Cortex of kidney (tissue), 1 donor: ENCODE measurements around the gene P2RX2.

Source experiments
- DNase-seq: peaks from one replicate; lab custom pipeline; 2025; lab: John Stamatoyannopoulos, UW

P2RX2 gene

DNA sequence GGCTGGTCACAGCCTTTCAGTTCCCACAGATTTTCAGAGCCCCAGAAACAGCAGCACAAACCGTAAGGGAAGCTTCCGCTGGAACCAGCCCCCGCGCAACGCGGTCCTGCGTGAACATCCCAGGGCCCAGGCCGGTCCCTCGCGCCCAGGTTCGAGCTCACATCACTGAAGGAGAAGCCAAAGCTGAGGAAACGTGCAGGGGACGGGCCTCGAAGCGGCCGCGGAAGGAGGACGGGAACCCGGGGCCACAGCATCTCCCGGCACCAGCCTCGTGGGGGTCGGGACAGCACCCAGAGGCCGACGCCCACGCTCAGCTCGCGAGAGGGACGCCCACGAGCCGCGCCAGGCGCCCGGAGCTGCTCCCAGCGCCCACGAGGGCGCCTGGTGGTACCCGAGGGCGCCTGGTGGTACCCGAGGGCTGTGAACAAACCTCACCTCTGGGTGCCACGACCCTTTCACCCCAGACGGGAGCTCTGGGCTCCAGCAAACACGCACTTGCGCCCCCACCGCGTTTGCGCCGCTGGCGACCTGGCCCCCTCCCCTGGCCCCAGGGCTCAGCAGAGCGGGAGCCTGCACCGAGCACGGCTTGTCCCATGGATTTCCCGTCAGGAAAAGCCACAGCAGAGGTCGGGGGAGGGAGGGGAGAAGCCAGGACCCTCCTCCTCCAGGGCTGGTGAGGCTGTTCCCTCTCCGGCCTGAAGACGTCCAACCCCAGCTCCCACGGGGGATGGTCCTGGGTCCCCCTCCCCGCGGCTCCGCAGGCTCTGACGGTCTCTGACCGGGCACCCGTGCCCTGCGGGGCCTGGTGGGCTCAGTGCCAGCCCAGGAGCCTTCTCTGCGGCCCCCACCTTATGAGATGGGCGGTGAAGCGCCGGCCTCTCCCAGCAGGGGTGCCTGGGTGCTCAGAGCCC, 15.1 kb upstream of the P2RX2 start:
- DNase-seq: no peak

DNA sequence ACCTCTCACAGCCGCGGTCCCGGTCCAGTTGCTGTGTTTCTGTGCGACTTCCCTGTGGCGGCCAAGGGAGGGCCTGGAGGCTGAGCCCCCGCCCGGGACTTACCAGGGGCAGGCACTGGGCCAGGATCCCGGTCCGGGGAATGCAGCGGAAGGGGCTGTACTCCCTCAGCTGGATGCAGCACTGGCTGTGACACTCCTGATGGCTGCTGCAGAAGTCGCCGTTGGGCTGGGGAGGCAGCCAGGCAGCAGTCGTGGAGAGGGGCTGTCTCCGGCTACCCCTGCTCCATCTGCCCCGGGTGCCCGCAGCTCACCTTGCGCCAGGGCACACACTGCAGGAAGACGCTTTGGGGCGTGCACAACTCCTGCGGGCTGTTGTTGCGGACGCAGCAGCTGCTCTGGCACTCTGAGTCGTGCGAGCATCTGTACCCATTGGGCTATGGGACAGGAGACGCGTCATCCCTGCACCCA, 14.4 kb upstream of the P2RX2 start:
- DNase-seq: no peak

DNA sequence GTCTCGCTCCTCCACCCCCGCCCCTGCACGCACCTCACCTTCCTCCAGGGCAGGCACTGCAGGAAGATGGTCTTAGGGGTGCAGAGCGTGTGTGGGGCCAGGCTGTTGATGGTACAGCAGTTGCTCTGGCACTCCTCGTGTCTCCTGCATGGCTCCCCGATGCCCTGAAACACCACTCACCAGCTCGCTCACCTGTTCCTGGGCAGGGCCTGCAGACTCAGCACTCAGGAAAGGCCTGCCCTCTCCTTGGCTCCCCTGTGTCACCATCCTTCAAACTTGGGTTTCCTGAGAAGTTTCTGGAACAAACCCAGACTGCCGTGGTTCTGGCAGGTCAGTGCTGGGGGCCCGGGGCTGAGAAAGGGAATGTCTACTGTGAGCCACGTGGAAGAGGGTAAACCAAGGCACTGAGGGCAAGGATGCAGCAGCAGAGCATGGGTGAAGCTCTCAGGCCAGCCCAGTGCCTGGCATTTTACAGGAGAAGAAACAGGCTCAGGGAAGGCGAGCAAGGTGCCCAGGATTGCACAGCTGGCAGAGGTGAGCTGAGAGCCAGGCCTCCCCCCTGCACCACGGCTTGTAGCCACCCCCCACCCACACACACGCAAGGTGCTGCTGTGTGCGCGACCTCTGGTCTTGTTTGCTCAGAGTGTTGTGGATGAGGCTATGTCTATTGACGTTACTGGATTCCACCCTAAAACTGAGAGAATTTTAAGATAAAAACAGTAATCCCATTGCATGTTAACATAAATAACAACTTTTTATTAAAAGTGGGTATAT, 13.7 kb upstream of the P2RX2 start:
- DNase-seq: no peak

DNA sequence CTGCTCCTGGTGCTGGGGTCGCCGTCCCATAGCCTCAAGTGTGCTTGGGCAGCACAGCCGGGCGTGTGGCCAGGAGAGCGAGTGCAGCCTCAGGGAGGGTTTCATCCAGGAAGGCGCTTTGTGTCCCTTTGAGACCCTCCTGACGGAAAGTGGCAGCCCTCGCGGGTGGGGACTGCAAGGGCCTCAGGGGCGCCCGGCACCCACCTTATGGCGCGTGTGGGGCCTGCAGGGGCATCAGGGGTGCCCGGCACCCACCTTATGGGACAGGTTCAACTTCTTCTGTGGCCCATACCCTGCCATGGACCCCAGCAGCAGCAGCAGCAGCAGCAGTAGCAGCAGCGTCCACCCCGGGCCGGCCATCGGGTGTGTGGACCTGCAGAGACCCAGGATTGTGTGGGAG, 12.7 kb upstream of the P2RX2 start:
- no peak for DNase-seq

DNA sequence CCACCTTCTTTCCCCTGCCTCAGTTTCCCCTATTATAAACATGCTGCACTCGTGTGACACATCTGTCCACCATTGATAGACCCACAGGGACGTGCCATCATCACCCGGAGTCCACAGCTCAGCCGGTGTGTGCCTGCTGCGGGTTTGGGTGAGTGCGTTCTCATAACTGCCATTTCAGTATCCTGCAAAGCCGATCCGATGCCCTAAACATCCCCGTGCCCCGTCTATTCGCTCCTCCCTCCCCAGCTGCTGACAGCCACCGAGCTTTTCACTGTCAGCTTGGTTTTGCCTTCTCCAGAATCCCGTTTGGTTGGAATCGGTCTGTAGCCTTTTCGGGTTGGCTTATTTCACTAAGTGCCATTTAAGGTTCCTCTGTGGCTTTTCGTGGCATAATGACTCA, 12.1 kb upstream of the P2RX2 start:
- DNase-seq: no peak

DNA sequence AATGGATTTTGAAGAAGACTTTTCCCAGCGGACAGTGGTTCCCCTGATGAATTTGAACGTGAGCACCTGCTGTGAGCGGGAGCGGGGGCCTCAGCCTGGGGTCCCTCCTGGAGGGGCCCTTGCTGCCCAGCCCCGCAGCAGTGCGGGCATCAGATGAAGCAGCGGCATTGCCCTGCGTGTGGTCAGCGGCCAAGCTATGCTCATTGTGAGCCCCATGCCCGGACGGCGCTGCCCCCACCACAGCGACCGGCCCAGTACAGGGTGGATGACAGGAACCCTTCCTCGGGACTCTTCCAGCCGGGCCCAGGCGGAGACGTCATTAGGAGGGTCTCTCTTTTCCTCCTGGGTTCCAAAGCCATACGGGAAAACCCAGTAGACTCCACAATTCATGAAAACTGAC, 11.6 kb upstream of the P2RX2 start:
- DNase-seq: no peak

DNA sequence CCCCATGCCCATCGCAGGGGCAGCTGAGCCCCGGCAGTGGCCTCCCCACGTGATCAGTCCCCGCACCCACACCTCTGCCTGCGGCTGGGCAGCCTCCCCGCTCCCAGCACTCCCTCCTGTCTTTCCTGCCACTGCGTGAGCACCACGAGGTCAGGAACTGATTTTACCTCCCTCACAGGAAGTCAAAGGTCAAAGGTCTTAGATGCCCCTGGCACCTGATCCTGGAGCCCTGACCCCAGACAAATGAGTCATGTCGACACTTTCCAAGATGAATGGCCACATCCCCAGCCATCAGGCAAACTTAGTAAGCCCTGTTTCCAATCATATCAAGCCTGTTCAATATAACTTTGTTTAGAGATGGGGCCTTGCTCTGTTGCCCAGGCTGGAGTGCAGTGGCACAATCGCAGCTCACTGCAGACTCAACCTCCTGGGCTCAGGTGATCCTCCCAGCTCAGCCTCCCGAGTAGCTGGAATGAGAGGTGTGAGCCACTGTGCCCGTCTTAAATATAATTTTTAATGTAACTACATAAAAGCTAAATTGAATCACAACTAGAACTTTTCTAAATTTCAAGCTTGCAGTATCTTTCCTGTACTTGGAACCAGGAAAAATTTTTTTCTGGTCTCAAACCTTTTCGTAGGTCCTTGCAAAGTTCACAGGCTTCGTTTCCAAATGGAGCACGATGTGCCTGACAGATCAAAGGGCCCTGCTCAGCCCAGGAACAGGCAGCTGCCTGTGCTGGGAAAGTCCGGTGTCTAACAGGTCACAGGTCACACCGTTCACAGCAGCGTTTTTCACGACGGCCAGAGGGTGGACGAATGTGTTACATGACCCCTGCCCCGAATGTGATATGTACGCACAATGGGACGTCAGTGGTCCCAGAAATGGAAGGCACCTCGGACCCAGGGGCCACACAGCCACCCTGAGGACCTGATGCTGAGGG, 10.1 kb upstream of the P2RX2 start:
- DNase-seq: no peak

DNA sequence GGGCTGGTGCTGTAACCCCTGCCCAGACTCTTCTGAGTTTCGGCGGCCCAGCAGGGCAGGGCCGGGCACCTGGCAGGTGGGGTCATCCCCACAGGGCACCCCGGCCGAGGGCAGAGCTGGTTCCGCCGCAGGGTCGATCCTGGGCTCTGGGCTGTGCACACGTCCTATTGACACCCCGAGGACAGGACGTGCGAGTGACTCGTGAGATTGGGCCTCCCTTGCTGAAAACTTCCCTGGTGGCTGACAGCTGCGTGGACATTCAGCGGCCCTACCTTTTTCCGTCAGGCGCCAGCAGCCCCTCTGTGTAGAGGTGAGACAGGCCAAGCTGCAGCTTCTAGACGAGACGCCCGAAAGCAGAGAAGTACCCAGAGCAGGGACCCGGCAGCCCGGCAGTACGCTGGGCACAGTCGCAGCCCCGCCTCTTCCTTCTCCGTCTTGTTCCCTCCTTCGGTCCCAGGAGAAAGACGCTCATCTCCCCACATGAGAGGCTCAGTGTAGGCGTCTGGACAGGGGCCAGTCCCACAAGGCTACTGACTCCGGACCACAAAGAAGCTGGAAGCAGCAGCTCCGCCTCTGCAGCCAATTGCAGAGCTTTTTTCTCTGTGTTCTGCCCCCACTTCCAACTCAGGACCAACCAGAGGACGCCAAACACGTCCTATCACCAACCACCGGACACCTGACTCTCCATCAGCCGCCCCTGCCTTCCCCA, 8.4 kb upstream of the P2RX2 start, which contains the start of gene LRCOL1:
LRCOL1 (minus strand) TSS at position 532 of the 709 bp plus-strand sequence. CDS start 4,331 bp downstream, outside the sequence.
- no peak for DNase-seq

DNA sequence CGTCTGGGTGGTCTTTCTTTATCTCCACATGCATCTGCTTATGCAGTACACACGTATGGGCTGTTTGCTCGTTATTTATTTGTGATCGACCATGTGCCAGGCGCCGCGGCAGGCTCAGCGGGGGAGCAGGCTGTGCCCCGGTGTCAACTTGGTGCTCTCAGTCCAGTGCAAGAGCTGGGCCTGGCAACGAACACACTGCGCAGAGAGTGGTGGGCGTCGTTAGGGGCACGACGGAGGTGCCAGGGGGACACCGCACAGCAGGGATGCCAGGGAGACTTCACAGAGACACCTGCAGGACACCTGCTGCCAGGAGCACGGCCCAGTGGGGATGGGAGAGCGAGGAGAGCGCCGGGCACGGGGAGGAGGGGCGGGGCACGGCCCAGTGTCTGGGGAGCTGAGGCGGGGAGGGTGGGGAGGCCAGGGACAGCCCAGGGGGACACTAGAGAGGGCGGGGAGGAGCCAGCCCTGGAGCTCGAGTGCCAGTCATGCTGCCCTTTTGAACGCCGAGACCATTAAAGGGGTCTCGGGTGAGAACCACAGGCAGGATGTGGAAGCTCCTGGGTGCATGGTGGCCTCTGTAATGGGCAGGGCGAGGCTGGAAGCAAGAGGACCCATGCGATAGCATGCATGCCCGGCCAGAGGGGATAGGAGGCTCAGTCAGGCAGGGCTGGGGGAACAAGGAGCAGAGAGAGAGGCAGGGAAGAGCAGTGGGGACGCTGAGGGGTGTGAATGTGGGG, 7.5 kb upstream of the P2RX2 start:
- no peak for DNase-seq

DNA sequence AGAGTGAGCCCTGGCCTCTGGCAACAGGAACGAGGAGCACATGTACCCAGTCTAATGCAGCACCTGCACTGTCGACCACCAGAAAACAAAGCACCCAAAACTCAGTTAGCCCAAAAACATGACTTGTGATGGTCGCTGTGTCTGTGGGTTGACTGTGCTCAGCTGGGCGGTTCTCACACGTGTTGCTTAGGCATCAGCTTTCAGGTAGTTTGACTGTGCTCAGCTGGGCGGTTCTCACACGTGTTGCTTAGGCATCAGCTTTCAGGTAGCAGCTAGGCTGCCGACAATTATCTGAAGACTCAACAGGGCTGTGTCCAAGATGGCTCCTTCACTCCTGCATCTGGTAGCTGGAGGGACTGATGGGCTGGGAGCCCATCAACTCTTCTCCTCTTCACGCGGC, 7.0 kb upstream of the P2RX2 start:
- no peak for DNase-seq

DNA sequence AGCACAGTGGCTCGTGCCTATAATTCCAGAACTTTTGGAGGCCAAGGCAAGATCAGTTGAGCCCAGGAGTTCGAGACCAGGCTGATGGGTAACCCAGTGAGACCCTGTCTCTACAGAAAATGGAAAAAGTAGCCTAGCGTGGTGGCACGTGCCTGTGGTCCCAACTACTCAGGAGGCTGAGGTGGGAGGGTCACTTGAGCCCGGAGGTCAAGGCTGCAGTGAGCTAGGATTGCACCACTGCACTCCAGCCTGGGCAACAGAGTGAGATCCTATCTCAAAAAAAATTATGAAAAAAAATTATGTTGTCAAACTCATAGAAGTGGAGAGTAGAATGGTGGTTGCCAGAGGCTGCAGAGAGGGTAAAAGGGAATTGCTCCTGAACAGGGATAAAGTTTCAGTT, 4.5 kb upstream of the P2RX2 start:
- DNase-seq: no peak

DNA sequence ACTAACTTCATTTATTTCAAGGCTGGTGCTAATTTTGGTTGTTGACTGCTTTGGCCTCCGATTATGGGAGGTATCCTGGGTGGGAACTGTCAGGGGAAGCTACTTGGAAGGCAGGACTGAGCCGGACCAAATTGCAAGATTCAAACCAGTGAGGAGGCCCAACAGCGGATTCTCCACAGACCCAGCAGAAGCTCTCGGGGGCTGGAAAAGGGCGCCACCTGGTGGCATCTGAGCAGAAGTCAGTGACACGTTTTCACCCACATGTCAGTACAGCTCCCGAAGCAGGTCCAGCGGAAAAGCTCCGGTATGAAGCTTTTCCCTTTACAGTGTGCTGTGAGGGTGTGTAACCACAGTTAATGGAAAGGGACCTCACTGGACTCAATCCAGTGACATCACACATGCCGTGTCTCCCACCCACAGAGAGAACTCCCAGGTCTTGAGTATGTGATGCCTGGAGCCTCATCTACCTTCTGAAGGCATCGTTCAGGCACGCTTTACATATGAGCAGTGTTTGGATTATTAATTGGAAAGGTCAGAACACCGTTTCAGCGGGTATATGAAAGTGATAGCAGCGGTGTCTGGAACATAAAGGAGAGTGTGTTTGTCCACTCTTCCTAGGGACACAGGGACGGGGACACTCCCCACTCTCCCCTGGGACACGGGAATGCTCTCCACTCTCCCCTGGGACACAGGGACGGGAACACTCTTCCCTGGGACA, 3.6 kb upstream of the P2RX2 start:
- DNase-seq: no peak

DNA sequence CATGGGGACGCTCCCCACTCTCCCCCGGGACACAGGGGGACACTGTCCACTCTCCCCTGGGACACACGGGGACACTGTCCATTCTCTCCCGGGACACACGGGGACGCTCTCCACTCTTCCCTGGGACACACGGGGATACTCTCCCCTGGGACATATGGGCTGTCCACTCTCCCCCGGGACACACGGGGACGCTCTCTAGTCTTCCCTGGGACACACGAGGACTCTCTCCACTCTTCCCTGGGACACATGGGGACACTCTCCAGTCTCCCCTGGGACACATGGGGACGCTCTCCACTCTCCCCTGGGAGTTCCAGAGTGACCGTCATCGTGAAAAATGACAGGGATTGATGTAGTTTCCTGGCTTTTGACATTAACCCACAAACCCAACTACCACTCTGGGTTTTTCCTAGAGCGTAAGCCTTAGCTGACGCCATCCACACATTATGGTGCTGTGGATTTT, 3.0 kb upstream of the P2RX2 start:
- no peak for DNase-seq

DNA sequence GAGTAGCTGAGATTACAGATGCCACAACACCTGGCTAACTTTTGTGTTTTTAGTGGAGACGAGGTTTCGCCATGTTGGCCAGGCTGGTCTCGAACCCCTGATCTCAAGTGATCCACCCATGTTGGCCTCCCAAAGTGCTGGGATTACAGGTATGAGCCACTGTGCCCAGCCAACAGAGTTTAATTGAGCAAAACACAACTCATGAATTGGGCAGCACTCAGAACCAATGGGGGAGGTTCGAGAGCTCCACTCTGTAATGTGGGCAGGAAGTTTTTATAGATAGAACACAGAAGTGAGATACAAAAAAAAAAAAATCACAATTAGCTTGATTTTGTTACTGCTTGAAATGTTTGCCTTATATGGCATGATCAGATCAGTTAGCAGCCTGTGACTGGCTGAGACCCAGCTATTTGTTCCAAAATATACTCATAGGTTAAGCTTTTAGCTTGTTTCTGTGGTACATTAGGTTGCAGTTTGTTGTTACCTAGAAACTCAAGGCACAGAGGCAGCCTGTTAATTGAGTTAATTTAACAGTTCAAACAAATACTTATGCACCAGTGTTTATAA, 1.4 kb upstream of the P2RX2 start:
- DNase-seq: no peak

DNA sequence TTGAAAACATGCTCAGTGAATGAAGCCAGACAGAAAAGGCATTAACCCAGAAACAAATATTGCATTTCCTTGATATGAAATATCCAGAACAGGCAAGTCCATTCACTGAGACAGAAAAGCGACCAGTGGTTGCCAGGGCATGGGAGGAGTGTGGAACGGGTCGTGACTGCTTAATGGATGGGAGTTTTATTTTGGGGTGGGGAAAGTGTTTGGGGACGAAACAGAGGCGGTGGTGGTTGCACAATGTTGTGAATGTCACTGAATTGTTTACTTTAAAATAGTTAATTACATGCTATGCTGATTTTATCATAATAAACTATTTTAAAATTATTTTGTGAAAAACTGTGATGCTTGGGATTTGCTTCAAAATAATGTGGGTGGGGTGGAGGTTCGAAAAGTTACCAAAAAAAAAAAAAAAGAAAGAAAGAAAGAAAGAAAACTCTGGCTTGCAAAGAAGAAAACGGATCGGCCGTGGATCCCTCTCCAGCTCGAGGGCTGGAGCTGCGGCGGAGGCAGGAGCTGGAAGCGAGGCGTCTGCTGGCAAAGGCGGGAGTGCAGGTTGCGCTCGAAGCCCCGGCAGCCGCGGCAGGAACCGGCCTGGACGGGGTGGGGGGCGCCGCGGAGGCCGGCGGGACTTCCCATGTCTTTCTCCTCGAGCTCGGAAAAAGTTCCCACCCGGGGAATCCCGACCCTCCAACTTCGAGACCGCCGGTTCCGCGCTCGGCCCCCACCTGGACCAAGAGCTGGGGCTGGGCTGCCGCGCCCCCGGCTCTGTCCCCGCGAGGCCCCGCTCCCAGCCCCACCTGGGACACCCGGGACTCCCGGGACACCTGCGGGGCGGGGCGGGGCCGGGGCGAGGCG, 524 bp upstream of the P2RX2 start:
- no peak for DNase-seq

DNA sequence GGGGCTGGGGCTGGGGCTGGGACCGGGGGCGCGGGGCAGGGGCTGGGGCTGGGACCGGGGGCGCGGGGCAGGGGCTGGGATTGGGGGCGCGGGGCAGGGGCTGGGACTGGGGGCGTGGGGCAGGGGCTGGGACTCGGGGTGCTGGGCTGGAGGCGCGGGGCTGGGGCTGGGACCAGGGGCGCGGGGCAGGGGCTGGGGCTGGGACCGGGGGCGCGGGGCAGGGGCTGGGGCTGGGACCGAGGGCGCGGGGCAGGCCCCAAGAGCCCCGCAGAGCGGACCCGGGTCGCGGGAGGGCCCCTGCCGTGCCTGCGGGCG, 452 bp downstream of the P2RX2 start:
- no peak for DNase-seq

DNA sequence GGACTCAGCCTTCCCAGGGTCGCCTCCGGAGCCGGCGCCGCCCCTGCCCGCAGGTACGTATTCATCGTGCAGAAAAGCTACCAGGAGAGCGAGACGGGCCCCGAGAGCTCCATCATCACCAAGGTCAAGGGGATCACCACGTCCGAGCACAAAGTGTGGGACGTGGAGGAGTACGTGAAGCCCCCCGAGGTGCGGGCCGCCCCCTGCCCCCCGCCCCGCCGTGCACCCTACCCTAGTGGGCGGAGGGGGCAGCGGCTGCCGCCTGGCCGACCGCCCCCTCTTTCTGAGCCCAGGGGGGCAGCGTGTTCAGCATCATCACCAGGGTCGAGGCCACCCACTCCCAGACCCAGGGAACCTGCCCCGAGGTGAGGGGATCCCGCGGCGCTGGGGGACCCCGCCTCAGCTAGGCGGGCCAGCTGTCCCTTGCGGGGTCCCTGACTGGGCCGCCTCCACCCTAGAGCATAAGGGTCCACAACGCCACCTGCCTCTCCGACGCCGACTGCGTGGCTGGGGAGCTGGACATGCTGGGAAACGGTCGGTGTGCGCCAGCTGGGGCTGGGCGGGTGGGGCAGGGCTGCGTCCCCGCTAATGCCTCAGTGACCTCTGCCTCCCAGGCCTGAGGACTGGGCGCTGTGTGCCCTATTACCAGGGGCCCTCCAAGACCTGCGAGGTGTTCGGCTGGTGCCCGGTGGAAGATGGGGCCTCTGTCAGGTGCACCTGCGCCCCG, 973 bp downstream of the P2RX2 start:
- no peak for DNase-seq
